SK-N-SH (cell line): ENCODE measurements around the gene ST6GALNAC3. TPM values are rescaled to one million over a fixed set of nuclear protein-coding genes. Genes with fewer than 3 reads are reported as not detected.

Source experiments
- CTCF ChIA-PET: fragments of 300-600, 350-600 bp; formaldehyde crosslinking; extraction: SDS; loops from one replicate; lab custom pipeline; 2021; lab: Yijun Ruan, JAX
- POLR2A ChIA-PET: fragments of 350-600 bp; sonication (Branson Sonifier 250); formaldehyde crosslinking; extraction: SDS; loops from one replicate; lab custom pipeline; 2020; ENCODE audit warnings: antibody characterized with exemption, inconsistent platforms; lab: Yijun Ruan, JAX
- DNase-seq: peaks from one replicate; pipeline ENCODE4 v3.0.0; 2012
- H2AFZ ChIP-seq: fragments of 200-600 bp; sonication (generic); 2 replicates; pipeline ENCODE4 v1.8.1; 2016; ENCODE audit warnings: antibody characterized with exemption, mild to moderate bottlenecking, low read depth
- H3F3A ChIP-seq: fragments of 200-600 bp; sonication (generic); replicated peaks from 2 replicates; pipeline ENCODE3; 2016; ENCODE audit warnings: antibody characterized with exemption, mild to moderate bottlenecking; ENCODE audit not compliant: insufficient read depth
- H3K27ac ChIP-seq, 2 experiments: fragments of 200-500 bp in 1 of 2; fragments of 200-600 bp in 1 of 2; sonication (Bioruptor generic) in 1 of 2; sonication (generic), shearing (Covaris generic) in 1 of 2; 2 replicates each; pipeline versions ENCODE4 v1.5.1 to v1.6.1; 2014 to 2016; ENCODE audit warnings: low read depth in 2 of 2, inconsistent platforms in 1 of 2, low read length in 1 of 2, mild to moderate bottlenecking in 1 of 2, mixed read lengths in 1 of 2
- H3K27me3 ChIP-seq: fragments of 200-600 bp; sonication (generic), shearing (Covaris generic); 2 replicates; pipeline ENCODE4 v1.6.1; 2016; ENCODE audit warnings: mixed run types; ENCODE audit not compliant: insufficient read depth
- H3K36me3 ChIP-seq, 2 experiments: fragments of 200-500 bp in 1 of 2; fragments of 200-600 bp in 1 of 2; sonication (Bioruptor generic) in 1 of 2; sonication (generic) in 1 of 2; replicated peaks in 1 of 2; 2 replicates each; pipeline versions ENCODE3 to v1.5.1; 2014 to 2016; ENCODE audit warnings: low read length in 1 of 2, mild to moderate bottlenecking in 1 of 2; ENCODE audit not compliant: insufficient read depth in 2 of 2, control insufficient read depth in 1 of 2
- H3K4me1 ChIP-seq, 2 experiments: fragments of 200-500 bp in 1 of 2; fragments of 200-600 bp in 1 of 2; sonication (Bioruptor generic) in 1 of 2; sonication (generic), shearing (Covaris generic) in 1 of 2; 2 replicates each; pipeline versions ENCODE4 v1.5.1 to v1.6.1; 2014 to 2016; ENCODE audit warnings: low read depth in 1 of 2, low read length in 1 of 2, mixed run types in 1 of 2; ENCODE audit not compliant: insufficient read depth in 2 of 2, control insufficient read depth in 1 of 2
- H3K4me2 ChIP-seq: fragments of 200-600 bp; sonication (generic), shearing (Covaris generic); 2 replicates; pipeline ENCODE4 v1.6.1; 2017; ENCODE audit warnings: mixed run types
- H3K4me3 ChIP-seq, 2 experiments: fragments of 200-500 bp in 1 of 2; fragments of 200-600 bp in 1 of 2; sonication (Bioruptor generic) in 1 of 2; sonication (generic), shearing (Covaris generic) in 1 of 2; 2 replicates each; pipeline versions ENCODE4 v1.5.1 to v1.8.1; 2014 to 2016; ENCODE audit warnings: low read depth in 2 of 2, inconsistent platforms in 1 of 2, low read length in 1 of 2, mild to moderate bottlenecking in 1 of 2, mixed read lengths in 1 of 2, moderate library complexity in 1 of 2
- H3K79me2 ChIP-seq: fragments of 200-600 bp; sonication (generic); 2 replicates; pipeline ENCODE4 v1.8.1; 2017; ENCODE audit warnings: mild to moderate bottlenecking; ENCODE audit not compliant: insufficient read depth
- H3K9ac ChIP-seq: fragments of 200-600 bp; sonication (generic); 2 replicates; pipeline ENCODE4 v1.6.1; 2017; ENCODE audit warnings: mixed run types
- H3K9me2 ChIP-seq: fragments of 200-600 bp; sonication (generic); 2 replicates; pipeline ENCODE4 v1.6.1; 2017; ENCODE audit warnings: mixed run types
- H3K9me3 ChIP-seq: fragments of 200-600 bp; sonication (generic); 2 replicates; pipeline ENCODE4 v1.6.1; 2017; ENCODE audit warnings: mixed run types, mild to moderate bottlenecking, moderate library complexity
- H4K20me1 ChIP-seq: fragments of 200-600 bp; sonication (generic); 2 replicates; pipeline ENCODE4 v1.6.1; 2017; ENCODE audit warnings: mild to moderate bottlenecking, mixed run types; ENCODE audit not compliant: insufficient read depth
- CHD2 ChIP-seq: fragments of 150-350 bp; IDR thresholded peaks from 2 replicates; pipeline ENCODE4 v1.6.1; 2018; ENCODE audit warnings: low read length; ENCODE audit not compliant: partially characterized antibody
- CTCF ChIP-seq: fragments of 200-600 bp; sonication (generic); IDR thresholded peaks from 2 replicates; pipeline ENCODE4 v1.6.1; 2017; ENCODE audit warnings: antibody characterized with exemption, mild to moderate bottlenecking, moderate library complexity
- ELF1 ChIP-seq: IDR thresholded peaks from 2 replicates; pipeline ENCODE4 v1.4.0; 2012
- EP300 ChIP-seq, 2 experiments: IDR thresholded peaks; 2 replicates each; pipeline versions ENCODE4 v1.4.0 to v1.6.1; 2012; ENCODE audit warnings: borderline replicate concordance in 1 of 2, low read depth in 1 of 2, low read length in 1 of 2
- EZH2phosphoT487 ChIP-seq: fragments of 200-600 bp; sonication (generic); IDR thresholded peaks from 2 replicates; pipeline ENCODE4 v1.6.1; 2017; ENCODE audit warnings: low read depth, mixed run types, mild to moderate bottlenecking, antibody characterized with exemption, moderate library complexity, borderline replicate concordance
- FOSL2 ChIP-seq: IDR thresholded peaks from 2 replicates; pipeline ENCODE4 v1.4.0; 2012; ENCODE audit warnings: low read depth, mild to moderate bottlenecking, moderate library complexity, borderline replicate concordance
- FOXJ3 ChIP-seq: sonication (generic); formaldehyde crosslinking; IDR thresholded peaks from 2 replicates; pipeline ENCODE4 v1.5.1; 2020; ENCODE audit warnings: mild to moderate bottlenecking, missing genetic modification reagents
- FOXM1 ChIP-seq: IDR thresholded peaks from 2 replicates; pipeline ENCODE4 v1.4.0; 2012; ENCODE audit warnings: low read depth, mild to moderate bottlenecking
- GABPA ChIP-seq: IDR thresholded peaks from 2 replicates; pipeline ENCODE4 v1.4.0; 2012; ENCODE audit warnings: low read depth, mild to moderate bottlenecking
- GATA2 ChIP-seq: sonication (generic); formaldehyde crosslinking; IDR thresholded peaks from 2 replicates; pipeline ENCODE4 v1.5.0; 2020; ENCODE audit warnings: mild to moderate bottlenecking, missing genetic modification reagents
- IRF3 ChIP-seq: fragments of 150-350 bp; IDR thresholded peaks from 2 replicates; pipeline ENCODE4 v1.6.1; 2016; ENCODE audit warnings: mild to moderate bottlenecking, low read depth, low read length
- JUND ChIP-seq: IDR thresholded peaks from 2 replicates; pipeline ENCODE4 v1.4.0; 2012
- MAX ChIP-seq: IDR thresholded peaks from 2 replicates; pipeline ENCODE4 v1.4.0; 2012; ENCODE audit warnings: low read depth
- MEF2A ChIP-seq: IDR thresholded peaks from 2 replicates; pipeline ENCODE4 v1.4.0; 2012; ENCODE audit warnings: low read depth, borderline replicate concordance
- MXI1 ChIP-seq: IDR thresholded peaks from 2 replicates; pipeline ENCODE4 v1.6.1; 2012; ENCODE audit warnings: mild to moderate bottlenecking, low read depth, low read length, improper control_type of control experiment
- NFIC ChIP-seq: IDR thresholded peaks from 2 replicates; pipeline ENCODE4 v1.4.0; 2012; ENCODE audit warnings: borderline replicate concordance
- NRF1 ChIP-seq: IDR thresholded peaks from 2 replicates; pipeline ENCODE4 v1.6.1; 2012; ENCODE audit warnings: low read depth, mild to moderate bottlenecking, low read length
- RAD21 ChIP-seq: IDR thresholded peaks from 2 replicates; pipeline ENCODE4 v1.6.1; 2012; ENCODE audit warnings: mild to moderate bottlenecking, low read length
- RCOR1 ChIP-seq: fragments of 150-350 bp; IDR thresholded peaks from 2 replicates; pipeline ENCODE4 v1.6.1; 2017; ENCODE audit warnings: antibody characterized with exemption, low read length
- RFX5 ChIP-seq: IDR thresholded peaks from 2 replicates; pipeline ENCODE4 v1.6.1; 2012; ENCODE audit warnings: mild to moderate bottlenecking, improper control_type of control experiment, low read length
- RXRA ChIP-seq: IDR thresholded peaks from 2 replicates; pipeline ENCODE4 v1.4.0; 2012; ENCODE audit warnings: low read depth, mild to moderate bottlenecking, borderline replicate concordance
- SIN3A ChIP-seq: IDR thresholded peaks from 2 replicates; pipeline ENCODE4 v1.6.1; 2012; ENCODE audit warnings: low read depth, mild to moderate bottlenecking, low read length, moderate library complexity, borderline replicate concordance
- SMC3 ChIP-seq: IDR thresholded peaks from 2 replicates; pipeline ENCODE4 v1.6.1; 2012; ENCODE audit warnings: low read depth, low read length, improper control_type of control experiment
- TAF1 ChIP-seq: IDR thresholded peaks from 2 replicates; pipeline ENCODE4 v1.6.1; 2012; ENCODE audit warnings: low read depth, mild to moderate bottlenecking, low read length, moderate library complexity, borderline replicate concordance
- TCF12 ChIP-seq: IDR thresholded peaks from 2 replicates; pipeline ENCODE4 v1.4.0; 2012
- TEAD4 ChIP-seq: IDR thresholded peaks from 2 replicates; pipeline ENCODE4 v1.4.0; 2012; ENCODE audit warnings: mild to moderate bottlenecking, borderline replicate concordance; ENCODE audit not compliant: insufficient read depth
- USF1 ChIP-seq: IDR thresholded peaks from 2 replicates; pipeline ENCODE4 v1.4.0; 2012; ENCODE audit warnings: low read depth, borderline replicate concordance
- USF2 ChIP-seq: fragments of 150-350 bp; IDR thresholded peaks from 2 replicates; pipeline ENCODE4 v1.6.1; 2017; ENCODE audit warnings: antibody characterized with exemption, low read length, low read depth, borderline replicate concordance
- ZBTB33 ChIP-seq: IDR thresholded peaks from 2 replicates; pipeline ENCODE4 v1.4.0; 2012; ENCODE audit warnings: low read depth, borderline replicate concordance
- WGBS: methylation state at CpG from one replicate; pipeline ENCODE4 v1.1.6; 2017; ENCODE audit warnings: low lambda C conversion rate; 5-methylcytosine and 5-hydroxymethylcytosine counted together
- polyA plus RNA-seq, 3 experiments: library from polyadenylated mRNA; depleted of rRNA; stranded (reverse); fragments of >200 nt; gene quantifications; 2 replicates each; pipeline ENCODE4 v1.2.3, GENCODE V29; 2012

ST6GALNAC3 gene
- polyA plus RNA-seq, 1 of the 3 experiments (the other 2 are of a cell fraction), result 8.1 TPM

GRCh38 chr1:76546354-76546933, 471.9 kb downstream of the ST6GALNAC3 start:
- peak in 1 of 2 experiments; percentile 93; a peak in 2 of 4 replicates for TF ChIP-seq EP300 (IDR thresholded peaks at IDR 0.05; ENCODE audit: borderline replicate concordance in 1 of 2, low read depth in 1 of 2, low read length in 1 of 2)
- peak; percentile 82 for TF ChIP-seq GATA2 (CRISPR knock-in tag)
- TF ChIP-seq RCOR1, result peak; percentile 86
- peak; percentile 38; the same call in 1 of the 2 replicates for TF ChIP-seq MXI1
- TF ChIP-seq RFX5, result no peak
- peak; percentile 73 for TF ChIP-seq FOXJ3
- no peak for TF ChIP-seq USF1
- no peak for TF ChIP-seq CTCF
- TF ChIP-seq USF2, result no peak
- no peak for TF ChIP-seq RXRA
- TF ChIP-seq IRF3, result no peak
- no peak for TF ChIP-seq FOSL2
- TF ChIP-seq NRF1, result no peak
- TF ChIP-seq MEF2A, result no peak
- TF ChIP-seq CHD2, result peak; percentile 80
- TF ChIP-seq RAD21, result peak; percentile 46
- TF ChIP-seq EZH2phosphoT487, result no peak
- TF ChIP-seq ELF1, result no peak
- TF ChIP-seq TAF1, result no peak
- TF ChIP-seq TCF12, result no peak
- no peak for TF ChIP-seq FOXM1
- no peak for TF ChIP-seq SIN3A
- TF ChIP-seq MAX, result no peak
- TF ChIP-seq TEAD4, result no peak
- no peak for TF ChIP-seq GABPA
- TF ChIP-seq SMC3, result no peak
- TF ChIP-seq JUND, result no peak
- TF ChIP-seq ZBTB33, result no peak
- TF ChIP-seq NFIC, result no peak
- Histone ChIP-seq H3K27ac (peak overlapping the region in 1 of 2 experiments; percentile 93; a peak in 2 of 4 replicates), H3K36me3 (no peaks in the 10 kb centered on the region), H3K4me2 (no peak overlapping the region), H3K4me1 (peaks cover 0 to 22% of the 10 kb centered on the region in 2 experiments; a peak in 2 of 4 replicates), H3K9me3 (no peaks in the 10 kb centered on the region), H3K9me2 (no peaks in the 10 kb centered on the region), H3K27me3 (no peaks in the 10 kb centered on the region), H4K20me1 (no peaks in the 10 kb centered on the region), H2AFZ (no peak overlapping the region), H3K9ac (no peak overlapping the region), H3K4me3 (no peak overlapping the region), H3K79me2 (no peaks in the 10 kb centered on the region), H3F3A (no peaks in the 10 kb centered on the region)
- WGBS, result 55% methylated on average over 3 of the region's 3 CpGs
- ChIA-PET POLR2A (interaction anchor here (0.6 kb wide), 1 partner anchor 19 kb away, joined by 3 read pairs; no protein-coding TSS in a partner anchor), CTCF (interaction anchor here (0.9 kb wide), 2 partner anchors 46 to 256 kb away, joined by 3 to 4 read pairs; no protein-coding TSS in a partner anchor)
- peak; percentile 49 for DNase-seq
